IMR-90 (cell line): Measurements from ENCODE around the gene NRP1. TPM values are rescaled to one million over a fixed set of nuclear protein-coding genes. Genes with fewer than 3 reads are reported as not detected.

Experiments
- ATAC-seq: fragments of 200-7000 bp; cut with Tn5 transposase; 2 replicates; pipeline ENCODE4 v1.9.1; 2020; ENCODE audit warnings: low read depth, mild to moderate bottlenecking, moderate library complexity
- BruUV-seq: library from RNA; stranded (reverse); fragments of 400-500 nt; replicated peaks from 2 replicates; lab custom pipeline; 2021; lab: Mats Ljungman, UMichigan
- CTCF ChIA-PET: fragments of 300-600 bp; formaldehyde crosslinking; extraction: SDS; loops from one replicate; lab custom pipeline; 2021; ENCODE audit warnings: antibody characterized with exemption; lab: Yijun Ruan, JAX
- POLR2A ChIA-PET: fragments of 300-600 bp; sonication (Branson Sonifier 250); formaldehyde crosslinking; loops from one replicate; lab custom pipeline; 2022; ENCODE audit warnings: antibody characterized with exemption; ENCODE audit not compliant: unreplicated experiment; lab: Charles Lee
- DNase-seq: peaks from one replicate; pipeline ENCODE4 v3.0.0; 2013
- H2AFZ ChIP-seq: replicated peaks from 2 replicates; pipeline ENCODE3; 2013; ENCODE audit warnings: low read length, mild to moderate bottlenecking; ENCODE audit not compliant: poor library complexity
- H2AK5ac ChIP-seq: 2 replicates; pipeline ENCODE4 v1.6.1; 2013; ENCODE audit warnings: low read depth, low read length, inconsistent platforms
- H2AK9ac ChIP-seq: replicated peaks from 2 replicates; pipeline ENCODE3; 2013; ENCODE audit warnings: mild to moderate bottlenecking, low read depth, low read length, moderate library complexity; ENCODE audit not compliant: poor library complexity
- H2BK120ac ChIP-seq: 2 replicates; pipeline ENCODE4 v1.6.1; 2013; ENCODE audit warnings: low read depth, low read length, inconsistent platforms
- H2BK15ac ChIP-seq: 3 replicates; pipeline ENCODE4 v1.6.1; 2013; ENCODE audit warnings: low read depth, low read length, inconsistent platforms
- H2BK20ac ChIP-seq: 2 replicates; pipeline ENCODE4 v1.6.1; 2013; ENCODE audit warnings: low read depth, mild to moderate bottlenecking, inconsistent platforms, low read length, moderate library complexity
- H2BK5ac ChIP-seq: 2 replicates; pipeline ENCODE4 v1.6.1; 2013; ENCODE audit warnings: mild to moderate bottlenecking, low read depth, low read length, inconsistent platforms; ENCODE audit not compliant: poor library complexity, severe bottlenecking
- H3K14ac ChIP-seq: replicated peaks from 2 replicates; pipeline ENCODE4 v1.6.1; 2013; ENCODE audit warnings: low read depth, low read length, inconsistent platforms
- H3K18ac ChIP-seq: 2 replicates; pipeline ENCODE4 v1.6.1; 2013; ENCODE audit warnings: low read depth, low read length, control low read depth
- H3K23ac ChIP-seq: 2 replicates; pipeline ENCODE4 v1.6.1; 2013; ENCODE audit warnings: low read depth, low read length, inconsistent platforms
- H3K27ac ChIP-seq: 2 replicates; pipeline ENCODE4 v1.5.1; 2013; ENCODE audit warnings: mild to moderate bottlenecking, control low read depth, low read length; ENCODE audit not compliant: insufficient read depth
- H3K27me3 ChIP-seq: 2 replicates; pipeline ENCODE4 v1.6.1; 2013; ENCODE audit warnings: low read length; ENCODE audit not compliant: control insufficient read depth, insufficient read depth
- H3K36me3 ChIP-seq: 2 replicates; pipeline ENCODE4 v1.6.1; 2013; ENCODE audit warnings: low read length, mixed read lengths; ENCODE audit not compliant: control insufficient read depth, insufficient read depth
- H3K4ac ChIP-seq: 2 replicates; pipeline ENCODE4 v1.6.1; 2013; ENCODE audit warnings: low read depth, low read length, inconsistent platforms
- H3K4me1 ChIP-seq: 2 replicates; pipeline ENCODE4 v1.6.1; 2013; ENCODE audit warnings: low read length, mixed read lengths; ENCODE audit not compliant: control insufficient read depth, insufficient read depth
- H3K4me2 ChIP-seq: 2 replicates; pipeline ENCODE4 v1.6.1; 2013; ENCODE audit warnings: low read depth, mild to moderate bottlenecking, control low read depth, low read length, moderate library complexity
- H3K4me3 ChIP-seq: 2 replicates; pipeline ENCODE4 v1.5.1; 2013; ENCODE audit warnings: low read depth, mild to moderate bottlenecking, control low read depth, low read length, moderate library complexity; ENCODE audit not compliant: insufficient read depth
- H3K56ac ChIP-seq: 2 replicates; pipeline ENCODE4 v1.6.1; 2013; ENCODE audit warnings: low read length, inconsistent platforms; ENCODE audit not compliant: insufficient read depth; ENCODE audit errors: extremely low read depth
- H3K79me1 ChIP-seq, 2 experiments: 2 replicates each; pipeline ENCODE4 v1.6.1; 2013; ENCODE audit warnings: low read length in 2 of 2, inconsistent platforms in 1 of 2, low read depth in 1 of 2
- H3K9ac ChIP-seq: 2 replicates; pipeline ENCODE4 v1.6.1; 2013; ENCODE audit warnings: low read depth, low read length, control low read depth
- H3K9me1 ChIP-seq: 2 replicates; pipeline ENCODE4 v1.6.1; 2013; ENCODE audit warnings: low read length, inconsistent platforms; ENCODE audit not compliant: insufficient read depth
- H3K9me3 ChIP-seq: 2 replicates; pipeline ENCODE4 v1.6.1; 2013; ENCODE audit warnings: low read length; ENCODE audit not compliant: control insufficient read depth, insufficient read depth
- H4K20me1 ChIP-seq: 2 replicates; pipeline ENCODE4 v1.6.1; 2013; ENCODE audit warnings: low read length, inconsistent platforms; ENCODE audit not compliant: insufficient read depth
- H4K5ac ChIP-seq: 2 replicates; pipeline ENCODE4 v1.6.1; 2013; ENCODE audit warnings: mild to moderate bottlenecking, low read depth, low read length, control low read depth
- H4K8ac ChIP-seq, 2 experiments: 2 replicates each; pipeline ENCODE4 v1.6.1; 2013; ENCODE audit warnings: low read depth in 2 of 2, low read length in 2 of 2, control low read depth in 1 of 2, inconsistent platforms in 1 of 2
- H4K91ac ChIP-seq: 2 replicates; pipeline ENCODE4 v1.6.1; 2013; ENCODE audit warnings: low read depth, low read length, inconsistent platforms; ENCODE audit not compliant: insufficient read depth
- FOS ChIP-seq: fragments of 150-350 bp; IDR thresholded peaks from 2 replicates; pipeline ENCODE4 v1.6.1; 2016; ENCODE audit warnings: low read depth, low read length
- MAZ ChIP-seq: IDR thresholded peaks from 2 replicates; pipeline ENCODE4 v1.6.1; 2012; ENCODE audit warnings: low read depth, mild to moderate bottlenecking, low read length, improper control_type of control experiment, moderate library complexity, borderline replicate concordance
- MXI1 ChIP-seq: IDR thresholded peaks from 2 replicates; pipeline ENCODE4 v1.6.1; 2012; ENCODE audit warnings: low read depth, mild to moderate bottlenecking, low read length, moderate library complexity, borderline replicate concordance
- NFE2L2 ChIP-seq: fragments of 150-350 bp; IDR thresholded peaks from 2 replicates; pipeline ENCODE4 v1.6.1; 2016; ENCODE audit warnings: low read depth, mild to moderate bottlenecking, low read length
- RAD21 ChIP-seq: IDR thresholded peaks from 2 replicates; pipeline ENCODE4 v1.6.1; 2012; ENCODE audit warnings: low read length, improper control_type of control experiment
- WGBS, 2 experiments: methylation state at CpG; one replicate each; pipeline versions ENCODE4 v1.1.5 to v1.1.7; 2013; ENCODE audit warnings: missing lambda C conversion rate in 2 of 2; ENCODE audit not compliant: insufficient read length in 1 of 2; ENCODE audit errors: extremely low coverage in 2 of 2; 5-methylcytosine and 5-hydroxymethylcytosine counted together
- dilution Hi-C: fragments of 300-500 bp; cut with HindIII; formaldehyde crosslinking; loops from one replicate; pipeline ENCODE4 v1.14.3; 2018; ENCODE audit warnings: low sequenced_read_pairs; ENCODE audit not compliant: unreplicated experiment
- in situ Hi-C: fragments of 300-500 bp; cut with MboI; formaldehyde crosslinking; loops from 3 replicates; pipeline ENCODE4 v1.14.3; 2019; ENCODE audit warnings: low sequenced_read_pairs, inconsistent platforms, mixed read lengths
- intact Hi-C: fragments of 100-400 bp; cut with micrococcal nuclease; formaldehyde crosslinking; loops from 2 replicates; pipeline ENCODE4 v1.10.0; 2022
- polyA plus RNA-seq, 3 experiments: library from polyadenylated mRNA; depleted of rRNA; stranded (reverse); fragments of >200 nt; gene quantifications; 2 replicates each; pipeline ENCODE4 v1.2.3, GENCODE V29; 2012; ENCODE audit warnings: low replicate concordance in 1 of 3
- total RNA-seq: library from RNA; depleted of rRNA; stranded (reverse); fragments of >200 nt; gene quantifications from 2 replicates; pipeline ENCODE4 v1.2.3, GENCODE V29; 2012
- TF ChIP-seq, protein P1 (sequence below): fragments of 150-350 bp; IDR thresholded peaks from 2 replicates; pipeline ENCODE4 v1.6.1; 2016; ENCODE audit warnings: low read depth, mild to moderate bottlenecking, low read length, moderate library complexity, borderline replicate concordance
- TF ChIP-seq, protein P2 (sequence below): fragments of 150-350 bp; IDR thresholded peaks from 2 replicates; pipeline ENCODE4 v1.6.1; 2017; ENCODE audit warnings: mild to moderate bottlenecking, antibody characterized with exemption, low read length, low read depth

NRP1 gene
- total and polyA plus RNA-seq, 2 of the 4 experiments (the other 2 are of a cell fraction), result 108 to 227 TPM

DNA sequence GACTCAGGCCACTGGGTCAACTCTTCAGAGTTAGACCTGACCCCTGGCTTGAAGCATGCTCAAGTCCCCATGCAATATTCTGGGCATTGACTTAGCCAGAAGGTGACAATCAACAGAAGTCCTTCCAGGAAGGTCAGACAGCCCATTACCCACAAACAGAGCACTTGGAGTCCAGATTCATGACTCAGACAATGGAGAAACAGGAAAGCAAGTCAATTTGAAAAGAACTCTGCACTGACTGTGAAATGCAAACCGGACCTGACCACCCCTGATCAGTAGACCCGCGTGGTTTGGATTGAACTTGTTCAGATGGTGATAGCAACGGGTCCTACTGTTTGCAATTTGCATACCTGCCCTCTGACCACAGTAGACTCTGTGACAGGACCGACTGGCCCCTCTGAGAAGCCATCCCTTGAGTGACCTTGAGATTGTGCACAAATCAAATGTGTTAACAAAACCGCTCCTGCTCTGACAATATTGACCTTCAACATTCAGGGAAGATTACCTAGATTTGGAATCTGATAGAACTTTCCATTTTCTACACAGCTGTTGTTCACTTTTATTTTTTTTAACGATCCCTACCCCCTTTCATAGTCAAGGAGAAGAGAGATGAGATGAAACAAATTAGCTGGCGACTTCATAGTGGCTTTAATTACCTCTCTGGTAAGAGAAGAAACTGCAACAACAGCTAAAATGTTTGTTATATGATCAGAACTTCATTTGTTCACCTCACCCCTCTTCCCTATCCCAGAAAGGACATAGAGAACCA, 138.7 kb downstream of the NRP1 start:
- Histone ChIP-seq H3K36me3 (peaks cover 11% of the 10 kb centered on the region), H3K9ac (no peak overlapping the region), H3K4me1 (peaks cover 18% of the 10 kb centered on the region), H3K27me3 (no peaks in the 10 kb centered on the region), H3K79me1 (peaks cover 8 to 28% of the 10 kb centered on the region in 2 experiments; a peak in 3 of 4 replicates), H3K18ac (no peak overlapping the region; the same call in 1 of the 2 replicates), H3K56ac (no peak overlapping the region), H2AK5ac (0 out of 2 replicates have a peak overlapping the region, but pooled peaks have one; percentile 27), H4K91ac (peak overlapping the region; percentile 4; the same call in 1 of the 2 replicates), H3K23ac (no peak overlapping the region), H2AK9ac (no peak overlapping the region), H4K20me1 (no peaks in the 10 kb centered on the region), H3K14ac (no peak overlapping the region), H4K5ac (no peak overlapping the region), H2BK120ac (0 out of 2 replicates have a peak overlapping the region, but pooled peaks have one; percentile 1), H3K9me3 (no peaks in the 10 kb centered on the region), H3K27ac (no peak overlapping the region), H4K8ac (peak overlapping the region in 1 of 2 experiments; percentile 0; a peak in 2 of 4 replicates), H2BK20ac (no peak overlapping the region), H3K4me2 (no peak overlapping the region), H3K9me1 (0 out of 2 replicates have a peak, but pooled peaks cover 6% of the 10 kb centered on the region), H3K4me3 (no peak overlapping the region), H3K4ac (peak overlapping the region; percentile 0; the same call in 1 of the 2 replicates), H2BK5ac (peak overlapping the region; percentile 39), H2BK15ac (no peak overlapping the region), H2AFZ (no peak overlapping the region)
- 84% methylated on average over 4 of the region's 8 CpGs; no CpG with 5 or more reads in 1 of the 2 experiments for WGBS, 2 experiments
- no TSS peak for BruUV-seq
- TF ChIP-seq, protein P1, sequence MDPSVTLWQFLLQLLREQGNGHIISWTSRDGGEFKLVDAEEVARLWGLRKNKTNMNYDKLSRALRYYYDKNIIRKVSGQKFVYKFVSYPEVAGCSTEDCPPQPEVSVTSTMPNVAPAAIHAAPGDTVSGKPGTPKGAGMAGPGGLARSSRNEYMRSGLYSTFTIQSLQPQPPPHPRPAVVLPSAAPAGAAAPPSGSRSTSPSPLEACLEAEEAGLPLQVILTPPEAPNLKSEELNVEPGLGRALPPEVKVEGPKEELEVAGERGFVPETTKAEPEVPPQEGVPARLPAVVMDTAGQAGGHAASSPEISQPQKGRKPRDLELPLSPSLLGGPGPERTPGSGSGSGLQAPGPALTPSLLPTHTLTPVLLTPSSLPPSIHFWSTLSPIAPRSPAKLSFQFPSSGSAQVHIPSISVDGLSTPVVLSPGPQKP, result no peak
- TF ChIP-seq MAZ (no peak), MXI1 (no peak), NFE2L2 (no peak), FOS (0 out of 2 replicates have a peak, but pooled peaks have one; percentile 3), RAD21 (no peak)
- TF ChIP-seq, protein P2, sequence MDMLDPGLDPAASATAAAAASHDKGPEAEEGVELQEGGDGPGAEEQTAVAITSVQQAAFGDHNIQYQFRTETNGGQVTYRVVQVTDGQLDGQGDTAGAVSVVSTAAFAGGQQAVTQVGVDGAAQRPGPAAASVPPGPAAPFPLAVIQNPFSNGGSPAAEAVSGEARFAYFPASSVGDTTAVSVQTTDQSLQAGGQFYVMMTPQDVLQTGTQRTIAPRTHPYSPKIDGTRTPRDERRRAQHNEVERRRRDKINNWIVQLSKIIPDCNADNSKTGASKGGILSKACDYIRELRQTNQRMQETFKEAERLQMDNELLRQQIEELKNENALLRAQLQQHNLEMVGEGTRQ, result no peak
- intact Hi-C loops (loop anchor here (10.0 kb wide), 1 partner anchor 401 kb away; no protein-coding TSS in a partner anchor), dilution Hi-C loops (no loop called here), in situ Hi-C loops (no loop called here)
- ChIA-PET CTCF (no interaction called here), POLR2A (no interaction called here)
- ATAC-seq (no peak), DNase-seq (peak; percentile 44)
